Small intestine (tissue), 7 donors: ENCODE measurements around the gene DIS3L2. TPM values are rescaled to one million over a fixed set of nuclear protein-coding genes. Genes with fewer than 3 reads are reported as not detected.

ENCODE experiments used
- DNase-seq, 2 donors: peaks; one replicate each; pipeline versions ENCODE4 v3.0.0 to v3.0.0-alpha.2; 2013
- FAIRE-seq: peaks from 2 replicates; lab custom pipeline; 2012; peaks lifted over from hg19 to GRCh38; lab: Jason Lieb, UNC
- H3K27ac ChIP-seq, 3 donors: one replicate each; pipeline ENCODE4 v1.5.1; 2013; ENCODE audit warnings: low read length in 2 of 3, mild to moderate bottlenecking in 2 of 3, control low read depth in 1 of 3, inconsistent platforms in 1 of 3, low read depth in 1 of 3, moderate library complexity in 1 of 3
- H3K27me3 ChIP-seq, 3 donors: one replicate each; pipeline ENCODE4 v1.6.1; 2013; ENCODE audit warnings: low read length in 3 of 3, inconsistent platforms in 1 of 3; ENCODE audit not compliant: control insufficient read depth in 3 of 3, insufficient read depth in 3 of 3
- H3K36me3 ChIP-seq, 3 donors: one replicate each; pipeline ENCODE4 v1.6.1; 2013; ENCODE audit warnings: low read length in 3 of 3, inconsistent platforms in 1 of 3, low read depth in 1 of 3, mild to moderate bottlenecking in 1 of 3, moderate library complexity in 1 of 3; ENCODE audit not compliant: control insufficient read depth in 3 of 3, insufficient read depth in 2 of 3
- H3K4me1 ChIP-seq, 3 donors: one replicate each; pipeline ENCODE4 v1.6.1; 2013; ENCODE audit warnings: low read length in 2 of 3, inconsistent platforms in 1 of 3, low read depth in 1 of 3, mild to moderate bottlenecking in 1 of 3, moderate library complexity in 1 of 3; ENCODE audit not compliant: control insufficient read depth in 3 of 3, insufficient read depth in 2 of 3
- H3K4me3 ChIP-seq, 3 donors: one replicate each; pipeline ENCODE4 v1.5.1; 2013; ENCODE audit warnings: low read length in 3 of 3, control low read depth in 1 of 3, inconsistent platforms in 1 of 3, low read depth in 1 of 3, mild to moderate bottlenecking in 1 of 3, moderate library complexity in 1 of 3
- H3K9me3 ChIP-seq, 2 donors: one replicate each; pipeline ENCODE4 v1.6.1; 2013; ENCODE audit warnings: low read depth in 1 of 2, low read length in 1 of 2; ENCODE audit not compliant: control insufficient read depth in 2 of 2, insufficient read depth in 1 of 2
- WGBS, 3 donors: extraction: QIAGEN DNeasy Blood & Tissue Kit; methylation state at CpG; one replicate each; pipeline ENCODE4 v1.1.7; 2013; 5-methylcytosine and 5-hydroxymethylcytosine counted together
- polyA plus RNA-seq, 4 donors: library from polyadenylated mRNA; stranded (reverse) in 3 of 4; unstranded in 1 of 4; fragments of 200-250 nt in 3 of 4; fragments of 120-200 nt in 1 of 4; gene quantifications; one replicate each; pipeline versions ENCODE4 v1.2.1 to v1.2.3, GENCODE V29; 2013
- donor health status: healthy with polysubstance abuse.
- donor health status: control.
- donor health status: control.
- donor health status: Bipolar disorder and iron deficiency.
- donor health status: healthy.

Gene DIS3L2
- polyA plus RNA-seq, 4 donors: 8.3 to 22.1 (median 11.8) TPM

DNA sequence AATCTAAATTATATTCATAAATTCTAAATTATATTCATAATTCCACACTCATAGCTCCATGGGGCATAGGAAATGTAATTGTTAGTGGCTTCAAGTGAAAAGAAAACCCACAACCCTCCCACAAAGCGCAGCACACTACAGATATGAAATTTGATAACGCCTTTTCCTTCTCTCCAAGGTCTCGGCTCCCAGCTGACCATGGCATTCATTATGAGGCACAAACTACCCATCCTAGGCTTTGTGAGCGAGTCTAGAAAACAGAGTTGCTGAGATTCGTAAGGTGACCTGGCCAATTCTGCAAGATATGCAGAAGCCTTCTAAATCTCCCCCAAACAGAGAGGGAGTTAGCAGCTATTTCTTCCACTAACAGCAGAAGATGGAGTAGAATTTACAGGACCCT lies 40.7 kb upstream of the DIS3L2 start:
- FAIRE-seq: no peak
- H3K27me3 ChIP-seq: peaks cover 7 to 33% (median 14%) of the 10 kb centered on the region in 3 donors
- WGBS, 3 donors: 67 to 82% (median 73%) methylated on average over 5 of the region's 5 CpGs

DNA sequence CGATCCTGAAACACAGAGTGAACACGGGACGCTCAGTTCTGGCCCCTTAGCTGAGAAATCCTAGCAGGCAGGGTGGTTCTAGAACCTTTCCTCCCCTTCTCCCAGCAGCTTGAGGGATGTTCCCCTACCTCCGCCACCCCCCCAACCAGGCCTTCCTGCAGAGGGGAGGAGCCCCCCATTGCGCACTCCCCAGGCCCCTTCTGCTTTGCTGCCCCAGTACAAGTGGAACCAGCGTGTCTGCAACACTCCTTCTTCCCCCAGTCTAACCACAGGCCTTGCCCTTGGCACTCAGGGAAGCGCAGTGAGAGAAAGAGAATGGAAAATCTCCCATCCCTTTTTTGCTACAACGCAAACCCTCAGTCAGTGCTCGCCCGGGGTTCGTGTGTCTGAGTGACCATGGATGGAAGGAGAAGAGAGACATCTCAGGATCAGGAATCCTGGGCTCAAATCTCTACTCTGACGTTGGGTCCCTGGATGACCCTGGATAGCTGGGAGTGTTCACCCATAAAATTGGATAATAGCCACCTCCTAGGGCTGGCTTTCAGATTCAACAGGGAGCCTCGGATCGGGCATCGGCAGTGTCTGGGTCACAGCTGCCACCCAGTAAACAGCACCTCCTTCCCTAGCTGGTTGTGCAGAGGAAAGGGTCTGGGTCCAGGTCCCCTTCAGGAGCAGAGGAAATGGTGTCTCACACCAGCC lies 39.1 kb upstream of the DIS3L2 start:
- Histone ChIP-seq H3K4me1 (no peaks in the 10 kb centered on the region), H3K4me3 (no peak overlapping the region), H3K36me3 (no peaks in the 10 kb centered on the region), H3K9me3 (no peaks in the 10 kb centered on the region), H3K27ac (no peak overlapping the region), H3K27me3 (peaks cover 10 to 48% (median 22%) of the 10 kb centered on the region in 3 donors)
- 68 to 81% (median 72%) methylated on average over 14 to 15 of the region's 15 CpGs for WGBS, 3 donors
- no peak for FAIRE-seq
- no peak for DNase-seq

More for the DNA sequence above, 40.7 kb upstream of the DIS3L2 start:
- H3K4me3 ChIP-seq: no peak overlapping the region
- H3K9me3 ChIP-seq: no peaks in the 10 kb centered on the region
- no peaks in the 10 kb centered on the region for H3K36me3 ChIP-seq
- H3K4me1 ChIP-seq: no peaks in the 10 kb centered on the region
- DNase-seq: no peak
- H3K27ac ChIP-seq: no peak overlapping the region

DNA sequence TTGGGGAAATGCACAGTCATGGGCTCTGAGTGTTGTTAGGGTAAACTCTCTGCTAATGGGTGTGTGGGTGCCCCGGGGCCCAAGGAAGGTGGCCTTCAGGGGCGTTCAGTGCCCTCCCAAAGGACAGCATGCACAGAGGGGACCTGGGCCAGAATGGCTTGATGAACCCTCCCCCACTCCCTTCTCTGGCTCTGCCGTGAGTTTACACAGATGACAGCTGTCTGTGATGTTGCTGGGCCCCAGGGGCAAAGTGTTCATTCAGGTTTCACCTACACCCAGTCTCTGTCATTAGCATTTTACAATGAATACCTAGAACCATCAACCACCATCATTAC lies 38.5 kb upstream of the DIS3L2 start:
- FAIRE-seq (no peak), DNase-seq (no peak)
- Histone ChIP-seq H3K4me3 (no peak overlapping the region), H3K4me1 (no peaks in the 10 kb centered on the region), H3K27ac (no peak overlapping the region), H3K27me3 (peaks cover 13 to 53% (median 22%) of the 10 kb centered on the region in 3 donors), H3K9me3 (no peaks in the 10 kb centered on the region), H3K36me3 (no peaks in the 10 kb centered on the region)
- WGBS, 3 donors: 44 to 71% (median 55%) methylated on average over 2 to 3 of the region's 3 CpGs

DNA sequence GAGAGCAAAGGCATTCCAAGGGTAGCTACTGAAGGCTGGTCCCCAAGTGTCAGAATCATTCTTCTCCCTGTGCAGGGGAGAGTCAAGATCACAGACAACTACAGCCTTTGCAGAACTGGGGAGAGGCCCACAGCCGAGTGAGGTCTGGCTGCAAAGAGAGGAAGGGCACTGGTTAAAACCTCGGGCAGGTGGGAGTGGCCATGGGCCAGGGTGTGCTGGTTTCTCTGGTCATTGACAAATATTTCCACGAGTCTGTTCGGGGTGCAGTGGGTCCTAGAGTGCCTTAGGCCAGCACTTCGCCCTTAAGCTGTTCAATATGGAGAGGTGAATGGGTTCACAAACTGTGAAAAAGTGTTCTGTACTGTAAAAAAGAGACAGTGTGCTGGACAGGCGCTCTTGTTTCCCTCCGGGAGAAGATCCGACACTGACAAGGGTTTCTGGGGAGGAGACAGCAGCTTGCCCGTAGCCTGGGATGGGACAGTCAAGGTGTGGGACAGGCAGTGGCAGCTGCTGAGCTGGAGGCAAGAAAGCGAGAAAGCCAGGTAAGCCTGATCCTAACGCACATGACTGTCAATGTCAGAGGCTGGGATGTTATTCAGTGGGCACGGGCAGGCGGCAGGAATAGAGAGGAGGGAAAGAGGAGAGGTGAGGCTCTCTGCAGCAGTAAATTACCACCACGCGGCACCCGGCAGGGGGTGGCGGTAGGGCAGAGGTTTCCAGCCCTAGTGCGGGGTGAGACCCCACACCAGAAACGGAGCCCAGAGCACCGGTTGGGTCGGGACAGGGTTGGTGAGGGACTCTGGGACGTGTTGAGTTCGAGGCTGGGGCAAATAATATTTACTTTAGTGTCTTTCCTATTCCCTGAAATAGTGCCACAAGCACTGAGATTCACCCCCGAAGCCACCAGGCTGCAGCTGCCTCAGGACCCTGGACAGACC lies 37.3 kb upstream of the DIS3L2 start:
- DNase-seq: no peak
- Histone ChIP-seq H3K4me3 (no peak overlapping the region), H3K36me3 (no peaks in the 10 kb centered on the region), H3K9me3 (no peaks in the 10 kb centered on the region), H3K27ac (no peak overlapping the region), H3K27me3 (peaks cover 13 to 65% (median 22%) of the 10 kb centered on the region in 3 donors), H3K4me1 (no peaks in the 10 kb centered on the region)
- FAIRE-seq: no peak
- WGBS, 3 donors: 43 to 69% (median 59%) methylated on average over 24 of the region's 24 CpGs

DNA sequence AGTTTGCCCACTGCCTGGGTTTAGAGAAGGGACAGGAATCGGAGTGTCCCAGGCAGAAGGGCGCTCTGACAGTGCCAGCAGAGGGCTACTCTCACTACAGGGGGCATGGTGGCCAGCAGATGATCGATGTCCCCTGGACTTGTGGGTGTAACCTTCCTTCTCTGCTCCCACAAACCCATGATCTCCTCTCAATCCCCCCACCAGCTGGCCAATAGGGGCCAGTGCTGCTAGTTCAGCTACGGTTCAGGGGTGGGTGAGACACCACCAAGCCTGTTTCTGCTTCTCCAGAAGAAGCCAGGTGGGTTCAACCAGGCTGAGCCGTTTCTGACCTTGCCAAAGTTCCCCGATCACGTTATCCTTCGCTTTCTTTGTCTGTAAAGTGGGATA lies 36.6 kb upstream of the DIS3L2 start:
- H3K27me3 ChIP-seq: peaks cover 13 to 70% (median 22%) of the 10 kb centered on the region in 3 donors
- WGBS, 3 donors: 28 to 39% (median 32%) methylated on average over 8 of the region's 8 CpGs
- H3K9me3 ChIP-seq: no peaks in the 10 kb centered on the region
- H3K36me3 ChIP-seq: no peaks in the 10 kb centered on the region
- no peaks in the 10 kb centered on the region for H3K4me1 ChIP-seq
- no peak overlapping the region for H3K27ac ChIP-seq
- peak overlapping the region in 1 of 3 donors; percentile 5 for H3K4me3 ChIP-seq
- DNase-seq (no peak), FAIRE-seq (no peak)

DNA sequence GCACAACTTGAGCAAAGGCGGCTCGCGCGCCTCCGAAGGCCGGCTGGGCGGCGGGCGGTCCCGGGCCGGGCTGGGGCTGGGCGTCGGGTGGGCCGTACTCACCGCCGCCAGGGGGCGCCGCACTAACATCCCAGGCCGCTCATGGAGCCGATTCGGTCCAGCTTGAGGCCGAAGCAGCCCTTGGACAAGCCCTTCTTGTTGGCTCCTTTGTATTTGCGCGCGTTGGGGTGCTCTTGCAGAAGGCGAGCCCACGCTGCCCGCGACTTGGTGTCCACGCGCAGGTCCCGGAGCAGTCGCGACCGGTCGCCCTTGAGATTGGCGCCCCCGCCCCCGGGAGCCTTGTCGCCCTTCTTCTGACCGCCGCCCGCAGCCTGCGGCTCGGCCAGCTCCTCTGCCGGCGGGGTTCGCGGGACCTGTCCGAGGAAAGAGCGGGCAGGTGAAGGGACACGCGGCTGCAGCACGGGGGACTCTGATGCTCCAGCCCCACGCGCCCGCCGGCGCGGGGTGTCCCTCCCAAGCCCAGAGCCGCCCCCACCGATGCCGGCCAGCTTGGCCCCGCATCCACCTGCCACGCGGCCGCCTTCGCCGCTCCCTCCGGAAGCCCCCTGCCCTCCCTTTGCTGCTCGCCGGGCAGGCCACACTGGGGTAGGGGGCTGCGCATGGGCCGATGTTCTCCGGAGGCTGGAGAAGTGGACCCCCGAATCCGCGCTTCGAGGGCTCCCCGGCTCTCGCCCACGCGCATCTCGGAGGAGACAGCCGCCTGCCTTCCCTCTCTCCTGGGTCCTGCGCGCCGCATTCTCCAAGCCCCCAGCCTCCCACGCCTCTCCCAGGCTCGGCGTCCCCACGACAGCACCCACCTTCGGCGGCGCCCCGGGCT lies 36.0 kb upstream of the DIS3L2 start:
- Histone ChIP-seq H3K4me3 (peak overlapping the region in 2 of 3 donors; percentile 25 to 39), H3K9me3 (no peaks in the 10 kb centered on the region), H3K27ac (no peak overlapping the region), H3K27me3 (peaks cover 13 to 74% (median 22%) of the 10 kb centered on the region in 3 donors), H3K4me1 (no peaks in the 10 kb centered on the region), H3K36me3 (no peaks in the 10 kb centered on the region)
- FAIRE-seq (no peak), DNase-seq (peak; percentile 71 to 88)
- 1 to 2% (median 1%) methylated on average over 70 to 96 of the region's 96 CpGs for WGBS, 3 donors

DNA sequence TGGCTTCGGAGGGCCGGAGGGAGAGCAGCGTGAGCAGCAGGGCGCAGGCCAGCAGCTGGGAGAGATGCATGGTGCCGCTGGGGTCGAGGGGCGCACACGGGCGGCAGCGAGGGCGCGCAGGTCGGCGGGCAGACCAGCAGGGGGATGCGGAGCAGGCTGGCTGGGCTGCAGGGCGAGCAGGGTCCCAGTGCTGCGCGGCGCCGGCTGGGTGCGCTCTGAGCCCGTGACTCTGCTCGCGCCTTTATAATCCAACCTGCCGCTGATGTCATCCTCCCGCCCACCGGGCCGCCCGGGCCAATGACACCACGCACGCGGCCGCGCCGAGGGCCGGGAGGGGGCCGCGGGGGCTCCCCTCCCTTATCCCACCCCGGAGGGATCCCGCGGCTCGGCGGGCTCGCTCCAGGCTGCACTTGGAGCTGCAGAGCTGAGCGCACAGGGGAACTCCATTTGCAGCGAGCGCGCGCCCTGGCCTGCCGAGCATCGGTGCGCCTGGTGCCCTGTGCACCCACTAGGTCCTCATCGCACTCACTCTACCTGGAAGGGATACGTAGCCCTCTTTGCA lies 35.3 kb upstream of the DIS3L2 start, which contains the start of gene NPPC:
TSS of gene NPPC (minus strand) at position 217 of the 562 bp plus-strand sequence. CDS start at position 70, 147 bp downstream.
- peak in 1 of 2 donors; percentile 84 for DNase-seq
- Histone ChIP-seq H3K4me3 (peak within 1 kb of the TSS in 2 of 3 donors; percentile 27 to 39), H3K27me3 (peaks cover 13 to 79% (median 22%) of the 10 kb centered on the region in 3 donors)

More for the DNA sequence above, 35.3 kb upstream of the DIS3L2 start, which contains the start of gene NPPC:
- no peak for FAIRE-seq
- no peaks in the 10 kb centered on the region for H3K4me1 ChIP-seq
- no peak within 1 kb of the TSS for H3K27ac ChIP-seq
- H3K9me3 ChIP-seq: no peaks in the 10 kb centered on the region
- WGBS, 3 donors: 0 to 1% (median 1%) methylated on average over 45 to 54 of the region's 54 CpGs
- H3K36me3 ChIP-seq: no peaks in the 10 kb centered on the region
